ENCODE measurements around the gene IL31.

DNA sequence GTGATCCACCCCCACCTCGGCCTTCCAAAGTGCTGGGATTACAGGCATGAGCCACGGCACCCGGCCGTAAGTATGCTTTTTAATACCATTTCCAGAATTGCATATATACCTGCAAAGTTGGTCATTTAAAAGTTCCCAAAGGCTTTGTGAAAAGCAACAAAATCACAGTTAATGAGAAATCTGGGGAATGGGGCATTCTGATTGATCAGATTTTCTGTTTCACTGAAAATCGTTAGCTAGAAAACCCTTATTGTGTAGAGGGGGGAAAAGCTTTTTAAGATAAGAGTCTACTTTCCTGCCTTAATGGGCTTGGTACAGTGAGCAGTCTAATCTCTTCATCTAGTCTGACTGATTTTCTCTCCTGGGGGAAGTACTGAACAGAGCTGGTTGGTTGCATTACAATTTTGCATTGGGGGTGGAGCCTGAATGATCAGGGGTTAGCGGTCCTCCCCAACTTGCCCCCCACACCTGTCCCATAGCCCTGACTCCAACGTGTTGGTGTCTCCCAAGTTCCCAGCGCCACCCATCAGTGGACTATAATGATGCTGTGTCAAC is 23.8 kb downstream of the IL31 start:
- TF ChIP-seq, protein P1, sequence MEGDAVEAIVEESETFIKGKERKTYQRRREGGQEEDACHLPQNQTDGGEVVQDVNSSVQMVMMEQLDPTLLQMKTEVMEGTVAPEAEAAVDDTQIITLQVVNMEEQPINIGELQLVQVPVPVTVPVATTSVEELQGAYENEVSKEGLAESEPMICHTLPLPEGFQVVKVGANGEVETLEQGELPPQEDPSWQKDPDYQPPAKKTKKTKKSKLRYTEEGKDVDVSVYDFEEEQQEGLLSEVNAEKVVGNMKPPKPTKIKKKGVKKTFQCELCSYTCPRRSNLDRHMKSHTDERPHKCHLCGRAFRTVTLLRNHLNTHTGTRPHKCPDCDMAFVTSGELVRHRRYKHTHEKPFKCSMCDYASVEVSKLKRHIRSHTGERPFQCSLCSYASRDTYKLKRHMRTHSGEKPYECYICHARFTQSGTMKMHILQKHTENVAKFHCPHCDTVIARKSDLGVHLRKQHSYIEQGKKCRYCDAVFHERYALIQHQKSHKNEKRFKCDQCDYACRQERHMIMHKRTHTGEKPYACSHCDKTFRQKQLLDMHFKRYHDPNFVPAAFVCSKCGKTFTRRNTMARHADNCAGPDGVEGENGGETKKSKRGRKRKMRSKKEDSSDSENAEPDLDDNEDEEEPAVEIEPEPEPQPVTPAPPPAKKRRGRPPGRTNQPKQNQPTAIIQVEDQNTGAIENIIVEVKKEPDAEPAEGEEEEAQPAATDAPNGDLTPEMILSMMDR (IDR thresholded peaks at IDR 0.05) = no peak
- TF ChIP-seq POLR2AphosphoS5 (IDR thresholded peaks at IDR 0.05; ENCODE audit: low read depth, low read length) (no peak), REST (IDR thresholded peaks at IDR 0.05; ENCODE audit: insufficient read depth in 1 of 2, low read depth in 2 of 2, low read length in 1 of 2) (no peak), SIN3A (IDR thresholded peaks at IDR 0.05; ENCODE audit: borderline replicate concordance, insufficient read depth, low read depth, low read length) (no peak)
